NB4 (cell line): Measurements from ENCODE around the gene TMPRSS2.

ENCODE experiments used
- CTCF ChIP-seq: IDR thresholded peaks from one replicate; pipeline ENCODE4 v1.5.1; 2012; ENCODE audit warnings: low read depth, low read length
- MAX ChIP-seq: IDR thresholded peaks from 2 replicates; pipeline ENCODE4 v1.6.1; 2011; ENCODE audit warnings: low read depth, low read length
- MYC ChIP-seq: IDR thresholded peaks from 2 replicates; pipeline ENCODE4 v1.6.1; 2011; ENCODE audit warnings: low read depth, low read length
- POLR2A ChIP-seq: IDR thresholded peaks from 2 replicates; pipeline ENCODE4 v1.6.1; 2011; ENCODE audit warnings: mild to moderate bottlenecking; ENCODE audit not compliant: insufficient read length; ENCODE audit errors: extremely low read depth

- no peak for TF ChIP-seq POLR2A
- no peak for TF ChIP-seq MAX
- TF ChIP-seq CTCF = no peak
- TF ChIP-seq MYC = no peak
These were observed 13.7 kb downstream of the TMPRSS2 start for GRCh38 chr21:41494242-41494641.
